NB4 (cell line): ENCODE measurements around the gene MIDN.

ENCODE experiments used
- CTCF ChIP-seq: IDR thresholded peaks from one replicate; pipeline ENCODE4 v1.5.1; 2012; ENCODE audit warnings: low read depth, low read length
- POLR2A ChIP-seq: IDR thresholded peaks from 2 replicates; pipeline ENCODE4 v1.6.1; 2011; ENCODE audit warnings: mild to moderate bottlenecking; ENCODE audit not compliant: insufficient read length; ENCODE audit errors: extremely low read depth

GRCh38 chr19:1264801-1265614 lies 16.6 kb downstream of the MIDN start:
- no peak for TF ChIP-seq POLR2A
- no peak for TF ChIP-seq CTCF
